Measurements from ENCODE around the gene ATP23.
A peak's percentile ranks its signal among the peaks of the same experiment; 100 is the strongest.

The ATP23 gene

GRCh38 chr12:57906821-57907220, 34.5 kb upstream of the ATP23 start:
- no peak for DNase-seq (ENCODE audit: low read depth, low spot score)

GRCh38 chr12:57907281-57907680, 34.1 kb upstream of the ATP23 start:
- H3K4me3 ChIP-seq (ENCODE audit: low read length), result no peak overlapping the region
- DNase-seq (ENCODE audit: low read depth, low spot score), result no peak

More at GRCh38 chr12:57906821-57907220, 34.5 kb upstream of the ATP23 start:
- H3K4me3 ChIP-seq (ENCODE audit: low read length), result no peak overlapping the region

GRCh38 chr12:57908511-57908910, 32.9 kb upstream of the ATP23 start:
- DNase-seq (ENCODE audit: low read depth, low spot score), result no peak
- H3K4me3 ChIP-seq (ENCODE audit: low read length), result no peak overlapping the region

GRCh38 chr12:57909056-57909455, 32.3 kb upstream of the ATP23 start:
- no peak overlapping the region for H3K4me3 ChIP-seq (ENCODE audit: low read length)
- DNase-seq (ENCODE audit: low read depth, low spot score), result peak; percentile 90

- H3K4me3 ChIP-seq (ENCODE audit: low read length), result no peak overlapping the region
- DNase-seq (ENCODE audit: low read depth, low spot score), result no peak
Measured at GRCh38 chr12:57909611-57910010, 31.8 kb upstream of the ATP23 start.

- no peak overlapping the region for H3K4me3 ChIP-seq (ENCODE audit: low read length)
- no peak for DNase-seq (ENCODE audit: low read depth, low spot score)
Measured at GRCh38 chr12:57918147-57918546, 23.2 kb upstream of the ATP23 start.

GRCh38 chr12:57927086-57927485, 14.3 kb upstream of the ATP23 start:
- no peak for DNase-seq (ENCODE audit: low read depth, low spot score)
- no peak overlapping the region for H3K4me3 ChIP-seq (ENCODE audit: low read length)

GRCh38 chr12:57929092-57929830, 12.1 kb upstream of the ATP23 start:
- H3K4me3 ChIP-seq (ENCODE audit: low read length), result no peak overlapping the region
- DNase-seq (ENCODE audit: low read depth, low spot score), result no peak

GRCh38 chr12:57934819-57935218, 6.5 kb upstream of the ATP23 start:
- peak overlapping the region; percentile 54 for H3K4me3 ChIP-seq (ENCODE audit: low read length)
- no peak for DNase-seq (ENCODE audit: low read depth, low spot score)

- no peak for DNase-seq (ENCODE audit: low read depth, low spot score)
- H3K4me3 ChIP-seq (ENCODE audit: low read length), result peak overlapping the region; percentile 54
Measured at GRCh38 chr12:57935331-57935730, 6.0 kb upstream of the ATP23 start.

GRCh38 chr12:57935839-57936512, 5.4 kb upstream of the ATP23 start:
- peak overlapping the region; percentile 54 for H3K4me3 ChIP-seq (ENCODE audit: low read length)
- peak; percentile 99 for DNase-seq (ENCODE audit: low read depth, low spot score)

- no peak for DNase-seq (ENCODE audit: low read depth, low spot score)
- H3K4me3 ChIP-seq (ENCODE audit: low read length), result peak overlapping the region; percentile 54
Measured at GRCh38 chr12:57936513-57936883, 4.9 kb upstream of the ATP23 start.

GRCh38 chr12:57939291-57939690, 2.1 kb upstream of the ATP23 start:
- no peak overlapping the region for H3K4me3 ChIP-seq (ENCODE audit: low read length)
- DNase-seq (ENCODE audit: low read depth, low spot score), result no peak

- H3K4me3 ChIP-seq (ENCODE audit: low read length), result peak overlapping the region; percentile 91
- DNase-seq (ENCODE audit: low read depth, low spot score), result no peak
Measured at GRCh38 chr12:57940052-57940914, 1.1 kb upstream of the ATP23 start.

GRCh38 chr12:57940915-57941164, 527 bp upstream of the ATP23 start:
- DNase-seq (ENCODE audit: low read depth, low spot score), result no peak
- H3K4me3 ChIP-seq (ENCODE audit: low read length), result peak overlapping the region; percentile 91

GRCh38 chr12:57943438-57944080, 2.2 kb downstream of the ATP23 start:
- no peak overlapping the region for H3K4me3 ChIP-seq (ENCODE audit: low read length)
- no peak for DNase-seq (ENCODE audit: low read depth, low spot score)

GRCh38 chr12:57944313-57945023, 3.1 kb downstream of the ATP23 start:
- DNase-seq (ENCODE audit: low read depth, low spot score), result no peak

GRCh38 chr12:57952766-57953165, 11.4 kb downstream of the ATP23 start:
- no peak for DNase-seq (ENCODE audit: low read depth, low spot score)
- no peak overlapping the region for H3K4me3 ChIP-seq (ENCODE audit: low read length)

More at GRCh38 chr12:57944313-57945023, 3.1 kb downstream of the ATP23 start:
- no peak overlapping the region for H3K4me3 ChIP-seq (ENCODE audit: low read length)

GRCh38 chr12:57954768-57955167, 13.4 kb downstream of the ATP23 start:
- no peak for DNase-seq (ENCODE audit: low read depth, low spot score)

More at GRCh38 chr12:57954768-57955167, 13.4 kb downstream of the ATP23 start:
- no peak overlapping the region for H3K4me3 ChIP-seq (ENCODE audit: low read length)

Data from Jurkat, Clone E6-1 (cell line).